GM12891 (cell line): Measurements from ENCODE around the gene HDLBP.
A peak's percentile ranks its signal among the peaks of the same experiment; 100 is the strongest.

Experiments
- POLR2A ChIP-seq: IDR thresholded peaks from 2 replicates; pipeline ENCODE4 v1.6.1; 2011; ENCODE audit warnings: low read depth, low read length, control low read depth
- POLR2AphosphoS5 ChIP-seq: IDR thresholded peaks from 2 replicates; pipeline ENCODE4 v1.6.1; 2011; ENCODE audit warnings: low read depth, low read length, control low read depth
- TAF1 ChIP-seq: IDR thresholded peaks from 2 replicates; pipeline ENCODE4 v1.6.1; 2011; ENCODE audit warnings: low read depth, low read length, control low read depth

DNA sequence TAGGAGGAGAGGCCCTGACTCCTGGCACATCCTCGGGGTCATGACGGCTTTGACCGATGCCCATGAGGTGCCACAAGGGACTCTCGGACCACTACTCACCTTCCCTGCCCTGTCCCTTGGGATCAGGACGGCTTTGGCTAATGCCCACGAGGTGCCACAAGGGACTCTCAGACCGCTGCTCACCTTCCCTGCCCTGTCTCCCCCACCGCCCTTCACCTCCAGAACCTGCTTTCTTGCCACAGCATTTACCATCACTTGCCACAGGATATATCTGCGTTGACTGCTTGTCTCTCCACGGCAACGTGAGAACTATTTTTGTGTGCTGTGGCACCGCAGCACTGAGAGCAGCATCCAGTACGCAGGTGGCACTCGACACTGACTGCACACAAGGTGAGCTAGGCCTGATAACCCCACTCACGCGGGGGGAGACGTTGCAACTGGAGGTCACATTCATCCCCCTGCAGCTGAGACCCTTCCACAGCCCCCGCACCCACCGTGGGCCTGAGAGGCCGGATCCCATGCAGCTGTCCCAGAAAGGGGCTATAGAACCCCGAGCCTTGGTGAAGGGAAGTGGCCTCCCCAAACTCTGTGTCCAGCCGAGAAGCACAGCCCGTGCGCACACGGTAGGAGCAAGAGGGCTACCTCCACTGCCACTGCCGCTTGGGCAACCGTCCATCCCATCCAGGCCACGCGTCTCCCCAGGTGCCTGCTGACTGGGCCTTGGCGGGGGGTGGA is 79.4 kb downstream of the HDLBP start:
- TF ChIP-seq POLR2A: no peak
- TF ChIP-seq TAF1: no peak
- 0 out of 2 replicates have a peak, but pooled peaks have one; percentile 8 for TF ChIP-seq POLR2AphosphoS5
